CD4-positive, alpha-beta T cell treated with Interleukin-21 for 1 hour (primary cell): ENCODE results near the gene ATP6V0E2.
"Not testable (repeated sequence)": the region's sequence is repeated elsewhere in the genome, so short reads cannot be mapped to it uniquely, and the experiment has no call there.

ENCODE experiments used
- DNase-seq: peaks from one replicate; pipeline ENCODE4 v3.0.0-alpha.2; 2020

ATP6V0E2 gene

GRCh38 chr7:149880638-149881311 is 7.0 kb downstream of the ATP6V0E2 start:
- no peak for DNase-seq

GRCh38 chr7:149881328-149882247 is 7.8 kb downstream of the ATP6V0E2 start:
- no peak for DNase-seq

- no peak for DNase-seq
Measured at GRCh38 chr7:149882248-149883047, 8.7 kb downstream of the ATP6V0E2 start.

- no peak for DNase-seq
Measured at GRCh38 chr7:149883048-149883438, 9.3 kb downstream of the ATP6V0E2 start.

GRCh38 chr7:149883452-149883861 is 9.7 kb downstream of the ATP6V0E2 start:
- DNase-seq, result peak; percentile 63

DNA sequence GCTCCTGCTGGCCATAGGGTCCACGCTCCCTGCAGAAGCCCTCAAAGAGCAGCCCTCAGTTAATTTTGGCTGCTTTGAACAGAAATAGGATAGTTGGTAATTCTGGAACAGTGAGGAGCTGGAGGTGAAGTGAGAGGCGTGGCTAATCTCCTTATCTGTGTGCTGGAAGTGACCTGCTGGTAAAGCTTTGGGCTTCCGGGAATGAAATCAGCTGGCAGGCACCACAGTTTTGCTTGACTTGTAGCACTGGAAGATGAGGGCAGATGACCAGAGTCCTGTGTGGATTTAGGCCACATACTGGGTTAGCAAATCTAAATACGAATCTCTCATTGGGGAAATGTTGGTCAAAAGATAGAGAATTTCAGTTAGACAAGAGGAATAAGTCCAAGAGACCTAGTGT is 10.2 kb downstream of the ATP6V0E2 start:
- DNase-seq, result no peak

GRCh38 chr7:149884541-149884940 is 10.8 kb downstream of the ATP6V0E2 start:
- no peak for DNase-seq

GRCh38 chr7:149885191-149886017 is 11.6 kb downstream of the ATP6V0E2 start:
- no peak for DNase-seq

DNA sequence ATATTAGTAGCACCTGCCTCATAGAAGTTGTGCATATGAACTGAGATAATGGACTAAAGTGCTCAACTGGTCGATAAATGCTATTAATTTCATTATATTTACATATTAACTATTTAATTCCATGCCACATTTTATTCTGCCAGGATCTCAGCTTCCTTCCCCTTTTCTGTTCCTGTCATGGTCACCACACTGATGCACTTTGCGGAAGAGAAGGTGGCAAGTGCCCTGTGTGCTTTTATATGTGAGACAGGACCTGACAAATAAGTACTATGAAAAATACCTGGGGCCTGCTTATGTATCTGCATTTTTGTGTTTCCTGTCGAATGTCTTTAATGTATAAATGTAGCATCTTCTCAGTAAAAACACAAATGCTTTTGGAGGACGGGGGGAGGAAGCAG is 12.2 kb downstream of the ATP6V0E2 start:
- no peak for DNase-seq

DNA sequence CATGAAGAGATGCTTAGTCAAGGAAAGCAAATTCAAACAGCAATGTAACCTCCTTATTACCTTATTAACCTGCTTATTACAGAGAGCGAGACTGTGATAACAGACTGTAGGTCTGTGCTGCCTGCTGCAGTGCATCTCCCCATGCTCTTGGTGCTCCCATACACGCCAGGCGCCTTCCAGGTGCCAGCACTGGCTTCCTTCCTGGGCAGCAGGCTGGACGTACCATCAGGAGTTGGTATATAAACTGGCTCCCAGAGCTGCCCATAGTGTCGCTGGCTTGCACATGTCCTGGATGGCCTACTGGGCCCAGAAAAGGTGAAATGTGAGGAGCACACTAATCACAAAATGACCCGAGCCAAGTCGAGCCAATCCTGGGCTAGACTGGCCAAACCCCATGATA is 13.5 kb downstream of the ATP6V0E2 start:
- DNase-seq, result no peak

DNA sequence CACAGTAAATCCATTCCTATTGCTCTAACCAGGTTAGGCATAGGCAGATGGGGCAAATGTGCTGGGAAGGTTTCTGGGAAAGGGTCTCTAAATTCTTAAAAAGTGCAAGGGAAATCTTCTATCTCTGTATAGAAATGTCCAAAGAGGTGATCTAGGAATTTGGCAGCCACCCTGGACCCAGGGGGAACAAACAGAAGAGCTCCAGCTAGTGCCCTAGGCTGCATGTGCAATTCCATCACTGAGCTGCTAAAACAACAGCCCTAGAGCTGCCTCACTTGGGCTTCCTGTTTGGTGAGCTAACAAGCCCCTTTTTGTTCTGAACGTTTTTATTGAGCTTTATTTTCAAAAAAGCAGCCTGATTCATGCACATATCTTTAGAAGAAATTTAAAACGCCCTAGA is 16.9 kb downstream of the ATP6V0E2 start:
- DNase-seq, result not testable (repeated sequence)

GRCh38 chr7:149894957-149895356 is 21.2 kb downstream of the ATP6V0E2 start:
- not testable (repeated sequence) for DNase-seq

DNA sequence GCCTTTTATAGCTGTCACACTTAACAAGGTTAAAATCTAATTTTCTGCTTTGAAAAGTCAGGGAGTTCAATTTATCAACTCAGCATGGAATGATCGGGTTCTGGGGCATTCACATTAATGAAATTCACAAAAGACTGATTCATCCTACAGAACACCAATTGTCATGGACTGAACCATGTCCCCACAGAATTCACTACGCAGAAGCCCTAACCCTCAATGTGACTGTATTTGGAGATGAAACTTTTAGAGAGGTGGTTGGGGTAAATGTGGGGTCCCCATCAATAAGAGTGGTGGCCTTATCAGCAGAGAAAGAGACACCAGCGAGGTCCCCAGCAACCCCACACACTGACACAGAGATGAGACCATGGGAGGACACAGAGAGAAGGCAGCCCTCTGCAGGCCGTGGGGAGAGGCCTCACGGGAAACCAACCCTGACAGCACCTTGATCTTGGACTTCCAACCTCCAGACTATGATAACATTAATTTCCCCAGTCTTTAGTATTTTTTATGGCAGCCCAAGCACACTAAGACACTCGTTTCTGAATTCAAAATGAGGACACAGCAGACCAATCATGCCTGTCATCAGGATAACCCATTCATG is 34.1 kb downstream of the ATP6V0E2 start:
- DNase-seq, result not testable (repeated sequence)

- not testable (repeated sequence) for DNase-seq
Measured at GRCh38 chr7:149910219-149910618, 36.5 kb downstream of the ATP6V0E2 start.

- not testable (repeated sequence) for DNase-seq
Measured at GRCh38 chr7:149912126-149912525, 38.4 kb downstream of the ATP6V0E2 start.

- DNase-seq, result not testable (repeated sequence)
Measured at GRCh38 chr7:149926414-149926813, 52.6 kb downstream of the ATP6V0E2 start.
